HCT116 (cell line): ENCODE data around the gene HADH. TPM values are rescaled to one million over a fixed set of nuclear protein-coding genes. Genes with fewer than 3 reads are reported as not detected.

ENCODE experiments used
- ATAC-seq: fragments of 200-7000 bp; cut with Tn5 transposase; 2 replicates; pipeline ENCODE4 v1.9.1; 2020; ENCODE audit warnings: mild to moderate bottlenecking, moderate library complexity
- BruUV-seq: library from RNA; stranded (reverse); fragments of 400-500 nt; replicated peaks from 2 replicates; lab custom pipeline; 2021; lab: Mats Ljungman, UMichigan
- CTCF ChIA-PET: fragments of 300-600 bp; sonication (Branson Sonifier 250); formaldehyde crosslinking; loops from one replicate; lab custom pipeline; 2021; ENCODE audit warnings: antibody characterized with exemption; lab: Charles Lee
- POLR2A ChIA-PET: fragments of 300-600, 350-600 bp; sonication (Branson Sonifier 250); formaldehyde crosslinking; loops from one replicate; lab custom pipeline; 2021; ENCODE audit warnings: antibody characterized with exemption; lab: Charles Lee
- RAD21 ChIA-PET, 2 experiments: fragments of 300-600 bp; sonication (Branson Sonifier 250); formaldehyde crosslinking; loops; one replicate each; lab custom pipeline; 2023; ENCODE audit warnings: low total read pairs in 2 of 2; ENCODE audit not compliant: uncharacterized antibody in 2 of 2, unreplicated experiment in 2 of 2, low non-redundant PET in 1 of 2; lab: Charles Lee
- DNase-seq: peaks from one replicate; pipeline ENCODE4 v3.0.0-alpha.2; 2010; ENCODE audit warnings: low read depth, low spot score
- H2AFZ ChIP-seq: fragments of 200-600 bp; shearing (Covaris generic), sonication (generic); 2 replicates; pipeline ENCODE4 v1.6.1; 2017; ENCODE audit warnings: low read depth, mixed run types, mixed read lengths, antibody characterized with exemption, low read length; ENCODE audit not compliant: poor library complexity, severe bottlenecking
- H3K27ac ChIP-seq: 2 replicates; pipeline ENCODE4 v1.5.1; 2012; ENCODE audit warnings: low read depth, low read length
- H3K27me3 ChIP-seq: fragments of 200-600 bp; sonication (generic); 2 replicates; pipeline ENCODE4 v1.6.1; 2016; ENCODE audit warnings: mixed run types, low read length, mixed read lengths; ENCODE audit not compliant: insufficient read depth
- H3K36me3 ChIP-seq, 2 experiments: fragments of 200-500 bp in 1 of 2; fragments of 200-600 bp in 1 of 2; sonication (Bioruptor generic) in 1 of 2; sonication (generic) in 1 of 2; 2 replicates each; pipeline versions ENCODE4 v1.5.1 to v1.6.1; 2014 to 2016; ENCODE audit warnings: low read length in 2 of 2, inconsistent platforms in 1 of 2, mixed read lengths in 1 of 2, mixed run types in 1 of 2; ENCODE audit not compliant: insufficient read depth in 2 of 2, control insufficient read depth in 1 of 2
- H3K4me1 ChIP-seq, 2 experiments: fragments of 200-600 bp in 1 of 2; sonication (generic) in 1 of 2; 2 replicates each; pipeline versions ENCODE4 v1.5.1 to v1.6.1; 2012 to 2017; ENCODE audit warnings: low read length in 2 of 2, inconsistent platforms in 1 of 2, mild to moderate bottlenecking in 1 of 2, mixed read lengths in 1 of 2, mixed run types in 1 of 2, moderate library complexity in 1 of 2; ENCODE audit not compliant: insufficient read depth in 2 of 2, control insufficient read depth in 1 of 2
- H3K4me2 ChIP-seq: fragments of 200-600 bp; sonication (generic); 2 replicates; pipeline ENCODE4 v1.6.1; 2017; ENCODE audit warnings: mixed run types, low read length, mixed read lengths
- H3K4me3 ChIP-seq, 2 experiments: fragments of 200-600 bp in 1 of 2; sonication (generic) in 1 of 2; replicated peaks in 1 of 2; 2 replicates each; pipeline ENCODE4 v1.5.1; 2011 to 2016; ENCODE audit warnings: low read length in 2 of 2, control low read depth in 1 of 2, low read depth in 1 of 2, mild to moderate bottlenecking in 1 of 2, mixed read lengths in 1 of 2, mixed run types in 1 of 2
- H3K79me2 ChIP-seq: fragments of 200-600 bp; sonication (generic); 2 replicates; pipeline ENCODE4 v1.6.1; 2017; ENCODE audit warnings: mild to moderate bottlenecking, mixed run types, low read length, moderate library complexity, mixed read lengths; ENCODE audit not compliant: insufficient read depth
- H3K9ac ChIP-seq: fragments of 200-600 bp; sonication (generic); 2 replicates; pipeline ENCODE4 v1.6.1; 2016; ENCODE audit warnings: low read length, mixed read lengths
- H3K9me2 ChIP-seq: fragments of 200-600 bp; sonication (generic), shearing (Covaris generic); 2 replicates; pipeline ENCODE4 v1.6.1; 2017; ENCODE audit warnings: mixed run types, mild to moderate bottlenecking, moderate library complexity; ENCODE audit not compliant: insufficient read depth
- H3K9me3 ChIP-seq, 2 experiments: fragments of 200-500 bp in 1 of 2; fragments of 200-600 bp in 1 of 2; sonication (Bioruptor generic) in 1 of 2; sonication (generic) in 1 of 2; 2 replicates each; pipeline ENCODE4 v1.6.1; 2014 to 2017; ENCODE audit warnings: low read length in 2 of 2, mixed read lengths in 2 of 2, inconsistent platforms in 1 of 2, low read depth in 1 of 2, mild to moderate bottlenecking in 1 of 2, mixed run types in 1 of 2, moderate library complexity in 1 of 2; ENCODE audit not compliant: control insufficient read depth in 1 of 2, insufficient read depth in 1 of 2
- H4K20me1 ChIP-seq: fragments of 200-600 bp; sonication (generic), shearing (Covaris generic); 2 replicates; pipeline ENCODE4 v1.6.1; 2017; ENCODE audit warnings: mixed run types, mild to moderate bottlenecking, moderate library complexity; ENCODE audit not compliant: insufficient read depth
- CBX3 ChIP-seq: IDR thresholded peaks from 2 replicates; pipeline ENCODE4 v1.6.1; 2012; ENCODE audit warnings: low read depth
- CTCF ChIP-seq, 3 experiments: fragments of 200-600 bp in 1 of 3; sonication (generic) in 1 of 3; IDR thresholded peaks in 2 of 3; conservative IDR thresholded peaks in 1 of 3; 2 replicates each; pipeline ENCODE4 v1.5.1; 2012 to 2017; ENCODE audit warnings: low read depth in 2 of 3, low read length in 2 of 3, antibody characterized with exemption in 1 of 3, borderline replicate concordance in 1 of 3, control low read depth in 1 of 3, mild to moderate bottlenecking in 1 of 3, mixed read lengths in 1 of 3, mixed run types in 1 of 3, moderate library complexity in 1 of 3; ENCODE audit not compliant: insufficient read depth in 1 of 3
- EGR1 ChIP-seq: IDR thresholded peaks from 2 replicates; pipeline ENCODE4 v1.6.1; 2012; ENCODE audit warnings: low read depth
- EZH2 ChIP-seq: fragments of 200-600 bp; sonication (generic); IDR thresholded peaks from 2 replicates; pipeline ENCODE4 v1.6.1; 2017; ENCODE audit warnings: antibody characterized with exemption, mixed run types
- FOSL1 ChIP-seq: IDR thresholded peaks from 2 replicates; pipeline ENCODE4 v1.6.1; 2012; ENCODE audit warnings: low read depth
- POLR2A ChIP-seq: IDR thresholded peaks from 2 replicates; pipeline ENCODE4 v1.7.0; 2011; ENCODE audit warnings: borderline replicate concordance; ENCODE audit not compliant: insufficient read depth, insufficient read length; ENCODE audit errors: extremely low read depth
- RAD21 ChIP-seq: IDR thresholded peaks from 2 replicates; pipeline ENCODE4 v1.6.1; 2012; ENCODE audit warnings: low read depth, mild to moderate bottlenecking
- SIN3A ChIP-seq: IDR thresholded peaks from 2 replicates; pipeline ENCODE4 v1.6.1; 2012; ENCODE audit warnings: low read depth
- SP1 ChIP-seq: IDR thresholded peaks from 2 replicates; pipeline ENCODE4 v1.6.1; 2012; ENCODE audit warnings: low read depth
- SRF ChIP-seq: IDR thresholded peaks from 2 replicates; pipeline ENCODE4 v1.6.1; 2012; ENCODE audit warnings: low read depth
- YY1 ChIP-seq: IDR thresholded peaks from 2 replicates; pipeline ENCODE4 v1.6.1; 2011; ENCODE audit warnings: low read length, low read depth, moderate library complexity, mild to moderate bottlenecking; ENCODE audit not compliant: insufficient replicate concordance; ENCODE audit errors: extremely low read depth
- intact Hi-C: fragments of 100-400 bp; cut with micrococcal nuclease; formaldehyde crosslinking; loops from 2 replicates; pipeline ENCODE4 v1.10.0; 2022
- total RNA-seq: library from RNA; stranded (reverse); gene quantifications from one replicate; pipeline ENCODE4 v1.2.1, GENCODE V29; 2021; ENCODE audit not compliant: unreplicated experiment
- TF ChIP-seq, protein P1 (sequence below): IDR thresholded peaks from 2 replicates; pipeline ENCODE4 v1.6.1; 2012

The HADH gene
- total RNA-seq, 1 experiment from 2014 or later, result 30.2 TPM

DNA sequence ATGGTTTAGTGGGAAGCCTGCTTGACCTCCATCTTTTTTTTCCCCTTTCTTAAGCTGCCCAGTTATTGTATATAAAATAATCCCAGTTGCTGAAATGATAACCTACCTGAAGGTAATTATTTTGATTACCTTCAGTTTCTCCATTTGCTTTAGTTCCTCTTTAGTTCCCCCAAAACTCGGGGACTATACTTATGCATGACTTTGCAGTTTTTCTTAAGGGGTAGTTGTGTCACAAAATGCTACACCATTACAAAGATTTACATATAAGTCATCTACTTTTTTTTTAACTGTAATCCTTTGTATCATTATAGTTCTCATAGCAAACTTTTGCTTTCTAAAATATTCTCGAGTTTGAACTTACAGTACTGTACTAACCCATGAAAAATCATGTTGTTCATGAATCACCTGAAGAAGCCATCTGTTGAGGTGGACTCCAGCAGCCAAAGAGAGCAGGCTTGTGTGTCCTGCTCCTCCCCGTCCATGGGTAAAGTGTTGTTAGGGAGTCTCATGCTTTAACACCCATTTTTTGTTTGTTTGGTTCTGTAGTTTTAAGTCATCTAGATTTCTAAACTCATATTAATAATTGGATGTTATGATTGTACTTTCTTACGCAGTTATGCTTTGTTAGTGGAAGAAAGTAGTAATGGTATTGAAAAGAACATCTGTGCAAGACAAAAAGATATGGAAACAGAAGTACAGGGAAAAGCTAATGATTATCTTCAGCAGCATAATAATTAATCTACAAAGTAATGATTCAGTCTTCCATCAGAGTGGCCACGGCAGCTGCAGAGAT lies 34.6 kb downstream of the HADH start:
- ATAC-seq, result no peak
- no peak overlapping the region for H3K4me2 ChIP-seq
- RAD21 ChIA-PET, result no interaction called here
- TF ChIP-seq SIN3A (no peak), RAD21 (no peak), POLR2A (no peak)
- CTCF ChIA-PET, result no interaction called here
- no peaks in the 10 kb centered on the region for H3K4me1 ChIP-seq
- H3K27me3 ChIP-seq, result no peaks in the 10 kb centered on the region
- peaks cover 8 to 10% of the 10 kb centered on the region in 2 experiments; a peak in 3 of 4 replicates for H3K36me3 ChIP-seq
- H3K27ac ChIP-seq, result no peak overlapping the region
- H4K20me1 ChIP-seq, result no peaks in the 10 kb centered on the region
- no peaks in the 10 kb centered on the region for H3K79me2 ChIP-seq
- no peak for DNase-seq
- intact Hi-C loops, result no loop called here
- H3K9me2 ChIP-seq, result no peaks in the 10 kb centered on the region
- H2AFZ ChIP-seq, result no peak overlapping the region
- no peak overlapping the region for H3K4me3 ChIP-seq
- H3K9ac ChIP-seq, result no peak overlapping the region
- no TSS peak for BruUV-seq
- no peaks in the 10 kb centered on the region for H3K9me3 ChIP-seq
- POLR2A ChIA-PET, result no interaction called here

DNA sequence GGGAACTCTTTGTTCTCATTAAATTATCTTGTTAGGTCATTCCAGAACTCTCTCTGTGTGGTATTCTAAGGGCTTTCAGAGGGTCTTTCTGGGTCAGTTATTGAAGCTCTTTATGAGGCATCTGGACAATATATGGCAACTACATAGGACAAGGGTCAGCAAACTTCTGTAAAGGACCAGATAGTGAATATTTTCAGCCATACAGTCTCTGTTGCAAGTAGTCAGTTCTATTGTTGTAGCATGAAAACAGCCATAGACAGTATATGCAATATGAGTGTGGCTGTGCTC lies 35.1 kb downstream of the HADH start:
- no TSS peak for BruUV-seq
- ChIA-PET CTCF (no interaction called here), RAD21 (no interaction called here), POLR2A (no interaction called here)
- intact Hi-C loops, result no loop called here
- Histone ChIP-seq H4K20me1 (no peaks in the 10 kb centered on the region), H3K4me2 (no peak overlapping the region), H3K4me1 (no peaks in the 10 kb centered on the region), H3K4me3 (no peak overlapping the region), H3K36me3 (peaks cover 5 to 6% of the 10 kb centered on the region in 2 experiments; a peak in 3 of 4 replicates), H2AFZ (no peak overlapping the region), H3K9me3 (no peaks in the 10 kb centered on the region), H3K27me3 (no peaks in the 10 kb centered on the region), H3K79me2 (no peaks in the 10 kb centered on the region), H3K27ac (no peak overlapping the region), H3K9me2 (no peaks in the 10 kb centered on the region), H3K9ac (no peak overlapping the region)
- TF ChIP-seq SRF (no peak), CBX3 (no peak), SP1 (no peak), FOSL1 (no peak), EZH2 (no peak), CTCF (IDR thresholded peaks at IDR 0.05 in 2 of 3, conservative IDR thresholded peaks at IDR 0.05 in 1 of 3; ENCODE audit: borderline replicate concordance in 1 of 3, insufficient read depth in 1 of 3, low read depth in 2 of 3, low read length in 2 of 3) (no peak), POLR2A (no peak), EGR1 (no peak), YY1 (no peak)
- TF ChIP-seq, protein P1, sequence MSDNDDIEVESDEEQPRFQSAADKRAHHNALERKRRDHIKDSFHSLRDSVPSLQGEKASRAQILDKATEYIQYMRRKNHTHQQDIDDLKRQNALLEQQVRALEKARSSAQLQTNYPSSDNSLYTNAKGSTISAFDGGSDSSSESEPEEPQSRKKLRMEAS, result no peak
- ATAC-seq (no peak), DNase-seq (no peak)
